ENCODE measurements around the gene ERC2.

The ERC2 gene

GRCh38 chr3:55951388-55951787 lies 516.9 kb downstream of the ERC2 start:
- DNase-seq (ENCODE audit: low read depth), result no peak
- H3K4me3 ChIP-seq (ENCODE audit: low read length), result no peak overlapping the region
- TF ChIP-seq CTCF (conservative IDR thresholded peaks at IDR 0.05; ENCODE audit: low read length), result no peak

- no peak for DNase-seq (ENCODE audit: low read depth)
- no peak for TF ChIP-seq CTCF (conservative IDR thresholded peaks at IDR 0.05; ENCODE audit: low read length)
- H3K4me3 ChIP-seq (ENCODE audit: low read length), result no peak overlapping the region
Measured at GRCh38 chr3:55947406-55947805, 520.9 kb downstream of the ERC2 start.

- H3K4me3 ChIP-seq (ENCODE audit: low read length), result no peak overlapping the region
- no peak for TF ChIP-seq CTCF (conservative IDR thresholded peaks at IDR 0.05; ENCODE audit: low read length)
- no peak for DNase-seq (ENCODE audit: low read depth)
Measured at GRCh38 chr3:55946574-55947160, 521.6 kb downstream of the ERC2 start.

GRCh38 chr3:55942868-55943267 lies 525.4 kb downstream of the ERC2 start:
- no peak overlapping the region for H3K4me3 ChIP-seq (ENCODE audit: low read length)
- no peak for TF ChIP-seq CTCF (conservative IDR thresholded peaks at IDR 0.05; ENCODE audit: low read length)
- no peak for DNase-seq (ENCODE audit: low read depth)

- DNase-seq (ENCODE audit: low read depth), result no peak
- no peak for TF ChIP-seq CTCF (conservative IDR thresholded peaks at IDR 0.05; ENCODE audit: low read length)
- no peak overlapping the region for H3K4me3 ChIP-seq (ENCODE audit: low read length)
Measured at GRCh38 chr3:55939287-55939686, 529.0 kb downstream of the ERC2 start.

- H3K4me3 ChIP-seq (ENCODE audit: low read length), result no peak overlapping the region
- TF ChIP-seq CTCF (conservative IDR thresholded peaks at IDR 0.05; ENCODE audit: low read length), result no peak
- DNase-seq (ENCODE audit: low read depth), result no peak
Measured at GRCh38 chr3:55937301-55937700, 531.0 kb downstream of the ERC2 start.

- DNase-seq (ENCODE audit: low read depth), result no peak
- no peak for TF ChIP-seq CTCF (conservative IDR thresholded peaks at IDR 0.05; ENCODE audit: low read length)
- no peak overlapping the region for H3K4me3 ChIP-seq (ENCODE audit: low read length)
Measured at GRCh38 chr3:55936549-55937052, 531.7 kb downstream of the ERC2 start.
